Neural cell (in vitro differentiated cells): ENCODE data around the gene GRPEL2.

ENCODE experiments used
- EZH2 ChIP-seq: fragments of 200-600, 300-800 bp; shearing (Covaris generic), sonication (generic); IDR thresholded peaks from 2 replicates; pipeline ENCODE4 v1.6.1; 2014; ENCODE audit warnings: antibody characterized with exemption, low read length, borderline replicate concordance, mild to moderate bottlenecking; ENCODE audit not compliant: insufficient read depth, poor library complexity, severe bottlenecking
- MXI1 ChIP-seq: fragments of 450-650 bp; conservative IDR thresholded peaks from 2 replicates; pipeline ENCODE4 v1.6.1; 2014; ENCODE audit warnings: antibody characterized with exemption, mild to moderate bottlenecking; ENCODE audit not compliant: poor library complexity, severe bottlenecking
- RAD21 ChIP-seq: fragments of 450-650 bp; conservative IDR thresholded peaks from 2 replicates; pipeline ENCODE4 v1.6.1; 2014; ENCODE audit warnings: antibody characterized with exemption, mild to moderate bottlenecking, moderate library complexity
- TF ChIP-seq, protein P1 (sequence below): fragments of 450-650 bp; IDR thresholded peaks from 2 replicates; pipeline ENCODE4 v1.5.1; 2014; ENCODE audit warnings: antibody characterized with exemption, mild to moderate bottlenecking, moderate library complexity; ENCODE audit not compliant: poor library complexity, severe bottlenecking

DNA sequence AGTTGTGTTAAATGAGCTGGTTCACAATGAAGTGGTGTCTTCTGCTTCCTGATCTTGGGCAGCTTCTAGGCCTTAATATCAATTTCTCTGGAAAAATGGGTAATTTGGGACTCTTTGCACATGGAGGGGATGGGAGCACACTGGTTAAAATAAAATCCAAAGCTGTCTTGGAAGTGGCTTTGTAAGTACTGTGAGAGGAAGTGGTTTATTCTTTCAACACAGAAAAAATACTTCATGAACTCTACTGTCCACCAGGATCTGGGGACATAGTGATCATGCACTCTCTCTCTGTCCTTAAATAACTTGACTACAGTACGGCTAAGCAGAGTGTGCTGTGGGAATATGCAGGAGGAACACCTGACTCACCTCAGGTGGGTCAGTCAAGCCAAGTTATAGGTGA is 15.0 kb downstream of the GRPEL2 start:
- TF ChIP-seq, protein P1, sequence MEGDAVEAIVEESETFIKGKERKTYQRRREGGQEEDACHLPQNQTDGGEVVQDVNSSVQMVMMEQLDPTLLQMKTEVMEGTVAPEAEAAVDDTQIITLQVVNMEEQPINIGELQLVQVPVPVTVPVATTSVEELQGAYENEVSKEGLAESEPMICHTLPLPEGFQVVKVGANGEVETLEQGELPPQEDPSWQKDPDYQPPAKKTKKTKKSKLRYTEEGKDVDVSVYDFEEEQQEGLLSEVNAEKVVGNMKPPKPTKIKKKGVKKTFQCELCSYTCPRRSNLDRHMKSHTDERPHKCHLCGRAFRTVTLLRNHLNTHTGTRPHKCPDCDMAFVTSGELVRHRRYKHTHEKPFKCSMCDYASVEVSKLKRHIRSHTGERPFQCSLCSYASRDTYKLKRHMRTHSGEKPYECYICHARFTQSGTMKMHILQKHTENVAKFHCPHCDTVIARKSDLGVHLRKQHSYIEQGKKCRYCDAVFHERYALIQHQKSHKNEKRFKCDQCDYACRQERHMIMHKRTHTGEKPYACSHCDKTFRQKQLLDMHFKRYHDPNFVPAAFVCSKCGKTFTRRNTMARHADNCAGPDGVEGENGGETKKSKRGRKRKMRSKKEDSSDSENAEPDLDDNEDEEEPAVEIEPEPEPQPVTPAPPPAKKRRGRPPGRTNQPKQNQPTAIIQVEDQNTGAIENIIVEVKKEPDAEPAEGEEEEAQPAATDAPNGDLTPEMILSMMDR = no peak
- TF ChIP-seq RAD21 (no peak), EZH2 (no peak), MXI1 (no peak)
